Caco-2 (cell line): ENCODE measurements around the gene LIMCH1. TPM values are rescaled to one million over a fixed set of nuclear protein-coding genes. Genes with fewer than 3 reads are reported as not detected.

Experiments used
- BruUV-seq: library from RNA; stranded (reverse); fragments of 400-500 nt; replicated peaks from 2 replicates; lab custom pipeline; 2021; lab: Mats Ljungman, UMichigan
- CTCF ChIA-PET: fragments of 300-600 bp; sonication (Branson Sonifier 250); formaldehyde crosslinking; loops from one replicate; lab custom pipeline; 2022; ENCODE audit warnings: antibody characterized with exemption; lab: Charles Lee
- POLR2A ChIA-PET: fragments of 300-600 bp; sonication (Branson Sonifier 250); formaldehyde crosslinking; loops from one replicate; lab custom pipeline; 2022; ENCODE audit warnings: antibody characterized with exemption; lab: Charles Lee
- DNase-seq, 2 experiments: peaks; one replicate each; pipeline versions ENCODE4 v3.0.0 to v3.0.0-alpha.2; 2020 to 2022
- H3K27me3 ChIP-seq: replicated peaks from 2 replicates; pipeline ENCODE4 v1.6.0; 2011; ENCODE audit warnings: low read length; ENCODE audit not compliant: control insufficient read depth, insufficient read depth
- H3K36me3 ChIP-seq: 2 replicates; pipeline ENCODE4 v1.5.1; 2011; ENCODE audit warnings: low read length; ENCODE audit not compliant: control insufficient read depth, insufficient read depth
- H3K4me1 ChIP-seq: fragments of 250-450 bp; sonication (Bioruptor Pico); 2 replicates; pipeline ENCODE4 v1.5.1; 2020; ENCODE audit warnings: mild to moderate bottlenecking
- H3K4me3 ChIP-seq: 2 replicates; pipeline ENCODE4 v1.5.1; 2011; ENCODE audit warnings: low read depth, mild to moderate bottlenecking, control low read depth, low read length
- H3K9me3 ChIP-seq: fragments of 250-450 bp; sonication (Bioruptor Pico); 2 replicates; pipeline ENCODE4 v1.5.1; 2020; ENCODE audit warnings: mild to moderate bottlenecking, moderate library complexity
- H3K27ac Mint-ChIP-seq: one replicate; pipeline ENCODE4 v1.8.0; 2022; ENCODE audit warnings: mixed read lengths; ENCODE audit not compliant: unreplicated experiment
- H3K27me3 Mint-ChIP-seq: one replicate; pipeline ENCODE4 v1.8.0; 2022; ENCODE audit warnings: mixed read lengths; ENCODE audit not compliant: insufficient read depth, unreplicated experiment
- H3K36me3 Mint-ChIP-seq: one replicate; pipeline ENCODE4 v1.8.0; 2022; ENCODE audit warnings: mild to moderate bottlenecking, mixed read lengths; ENCODE audit not compliant: insufficient read depth, unreplicated experiment
- H3K4me1 Mint-ChIP-seq: one replicate; pipeline ENCODE4 v1.8.0; 2022; ENCODE audit warnings: low read depth, mixed read lengths; ENCODE audit not compliant: unreplicated experiment
- H3K4me3 Mint-ChIP-seq: one replicate; pipeline ENCODE4 v1.8.0; 2022; ENCODE audit warnings: mild to moderate bottlenecking, moderate library complexity, mixed read lengths; ENCODE audit not compliant: unreplicated experiment
- H3K9me3 Mint-ChIP-seq: one replicate; pipeline ENCODE4 v1.8.0; 2022; ENCODE audit warnings: mixed read lengths; ENCODE audit not compliant: unreplicated experiment
- CTCF ChIP-seq, 2 experiments: fragments of 200-600 bp in 1 of 2; IDR thresholded peaks; 1 replicate in 1 of 2; 2 replicates in 1 of 2; pipeline versions ENCODE4 v1.5.1 to v1.8.0; 2011 to 2022; ENCODE audit warnings: antibody characterized with exemption in 1 of 2, control low read depth in 1 of 2, inconsistent platforms in 1 of 2, low read depth in 1 of 2, low read length in 1 of 2, mild to moderate bottlenecking in 1 of 2, moderate library complexity in 1 of 2; ENCODE audit not compliant: insufficient read depth in 1 of 2, severe bottlenecking in 1 of 2, unreplicated experiment in 1 of 2
- intact Hi-C: fragments of 100-400 bp; cut with micrococcal nuclease; formaldehyde crosslinking; loops from one replicate; pipeline ENCODE4 v1.10.0; 2022; ENCODE audit not compliant: unreplicated experiment
- total RNA-seq: library from RNA; stranded (reverse); gene quantifications from 2 replicates; pipeline ENCODE4 v1.2.3, GENCODE V29; 2022

The LIMCH1 gene
- total RNA-seq, 1 experiment from 2014 or later: 8.4 TPM

- Histone ChIP-seq H3K4me3 (no peak overlapping the region), H3K9me3 (no peaks in the 10 kb centered on the region), H3K36me3 (no peaks in the 10 kb centered on the region), H3K4me1 (no peaks in the 10 kb centered on the region), H3K27me3 (no peaks in the 10 kb centered on the region)
- POLR2A ChIA-PET: no interaction called here
- CTCF ChIA-PET: no interaction called here
- no peak for DNase-seq
- no peaks in the 10 kb centered on the region for H3K36me3 Mint-ChIP-seq
- no peak overlapping the region for H3K4me3 Mint-ChIP-seq
- H3K27me3 Mint-ChIP-seq: no peaks in the 10 kb centered on the region
- no TSS peak for BruUV-seq
- no peaks in the 10 kb centered on the region for H3K9me3 Mint-ChIP-seq
- no peak overlapping the region for H3K27ac Mint-ChIP-seq
- no peak for TF ChIP-seq CTCF (IDR thresholded peaks at IDR 0.05; ENCODE audit: insufficient read depth in 1 of 2, low read depth in 1 of 2, low read length in 1 of 2, severe bottlenecking in 1 of 2, unreplicated experiment in 1 of 2)
- intact Hi-C loops: no loop called here
- no peaks in the 10 kb centered on the region for H3K4me1 Mint-ChIP-seq
Measured at GRCh38 chr4:41678086-41678816, 140.3 kb downstream of the LIMCH1 start.

GRCh38 chr4:41678951-41679350 is 141.0 kb downstream of the LIMCH1 start:
- intact Hi-C loops: no loop called here
- Mint-ChIP-seq H3K4me3 (no peak overlapping the region), H3K27ac (no peak overlapping the region), H3K27me3 (no peaks in the 10 kb centered on the region), H3K9me3 (no peaks in the 10 kb centered on the region), H3K36me3 (no peaks in the 10 kb centered on the region), H3K4me1 (no peaks in the 10 kb centered on the region)
- BruUV-seq: no TSS peak
- ChIA-PET CTCF (no interaction called here), POLR2A (no interaction called here)
- Histone ChIP-seq H3K36me3 (no peaks in the 10 kb centered on the region), H3K4me3 (no peak overlapping the region), H3K27me3 (no peaks in the 10 kb centered on the region), H3K4me1 (no peaks in the 10 kb centered on the region), H3K9me3 (no peaks in the 10 kb centered on the region)
- no peak for TF ChIP-seq CTCF (IDR thresholded peaks at IDR 0.05; ENCODE audit: insufficient read depth in 1 of 2, low read depth in 1 of 2, low read length in 1 of 2, severe bottlenecking in 1 of 2, unreplicated experiment in 1 of 2)
- DNase-seq: no peak

- H3K9me3 ChIP-seq: no peaks in the 10 kb centered on the region
- H3K4me1 ChIP-seq: no peaks in the 10 kb centered on the region
- CTCF ChIA-PET: no interaction called here
- Mint-ChIP-seq H3K4me3 (no peak overlapping the region), H3K36me3 (no peaks in the 10 kb centered on the region), H3K27ac (no peak overlapping the region), H3K27me3 (no peaks in the 10 kb centered on the region), H3K4me1 (no peaks in the 10 kb centered on the region), H3K9me3 (no peaks in the 10 kb centered on the region)
- DNase-seq: no peak
- H3K27me3 ChIP-seq: no peaks in the 10 kb centered on the region
- H3K36me3 ChIP-seq: no peaks in the 10 kb centered on the region
- BruUV-seq: no TSS peak
- intact Hi-C loops: no loop called here
- no peak overlapping the region for H3K4me3 ChIP-seq
- no peak for TF ChIP-seq CTCF (IDR thresholded peaks at IDR 0.05; ENCODE audit: insufficient read depth in 1 of 2, low read depth in 1 of 2, low read length in 1 of 2, severe bottlenecking in 1 of 2, unreplicated experiment in 1 of 2)
- POLR2A ChIA-PET: no interaction called here
Measured at GRCh38 chr4:41679991-41680390, 142.0 kb downstream of the LIMCH1 start.
